Measurements from ENCODE around the gene PLEKHG4.

Gene PLEKHG4

GRCh38 chr16:67265834-67266233 is 13.5 kb upstream of the PLEKHG4 start:
- H3K36me3 ChIP-seq (ENCODE audit: control insufficient read depth in 1 of 2, insufficient read depth in 2 of 2, low read length in 2 of 2), result no peaks in the 10 kb centered on the region
- WGBS (ENCODE audit: extremely low coverage, insufficient coverage, insufficient read length), result no CpG with 5 or more reads among the region's 8 CpGs

GRCh38 chr16:67268136-67268579 is 11.2 kb upstream of the PLEKHG4 start:
- Histone ChIP-seq H3K36me3 (ENCODE audit: control insufficient read depth in 1 of 2, insufficient read depth in 2 of 2, low read length in 2 of 2) (no peaks in the 10 kb centered on the region), H3K4me1 (ENCODE audit: control insufficient read depth in 1 of 2, insufficient read depth in 2 of 2, low read length in 2 of 2) (no peaks in the 10 kb centered on the region), H4K12ac (ENCODE audit: low read depth, low read length) (no peak overlapping the region), H3K4ac (ENCODE audit: low read depth, low read length) (no peak overlapping the region), H3K23ac (ENCODE audit: low read length) (no peak overlapping the region), H3K4me2 (ENCODE audit: low read length) (no peak overlapping the region), H2BK12ac (ENCODE audit: low read length) (no peak overlapping the region), H4K8ac (ENCODE audit: low read depth, low read length) (no peak overlapping the region), H2BK5ac (ENCODE audit: low read depth, low read length, poor library complexity) (no peak overlapping the region), H3K18ac (ENCODE audit: low read length) (no peak overlapping the region), H3K27me3 (ENCODE audit: insufficient read depth, low read length) (no peaks in the 10 kb centered on the region), H3K27ac (ENCODE audit: low read depth, low read length) (no peak overlapping the region), H4K91ac (ENCODE audit: low read depth, low read length) (no peak overlapping the region), H3K4me3 (ENCODE audit: low read depth, low read length) (no peak overlapping the region), H3K9me3 (ENCODE audit: insufficient read depth, low read depth, low read length) (no peaks in the 10 kb centered on the region), H2AFZ (ENCODE audit: insufficient read depth, low read length, poor library complexity) (no peak overlapping the region), H3K14ac (ENCODE audit: low read length) (no peak overlapping the region), H2AK5ac (ENCODE audit: low read length) (no peak overlapping the region), H3K79me2 (ENCODE audit: control insufficient read depth, insufficient read depth, low read length, poor library complexity) (no peaks in the 10 kb centered on the region), H3K9ac (ENCODE audit: low read length) (no peak overlapping the region), H3K79me1 (ENCODE audit: low read length) (no peaks in the 10 kb centered on the region), H2BK120ac (ENCODE audit: insufficient read depth, low read length, poor library complexity) (no peak overlapping the region)
- DNase-seq, result peak; percentile 70 to 73
- WGBS (ENCODE audit: extremely low coverage, insufficient coverage, insufficient read length), result no CpG with 5 or more reads among the region's 5 CpGs

More at GRCh38 chr16:67265834-67266233, 13.5 kb upstream of the PLEKHG4 start:
- Histone ChIP-seq H3K9me3 (ENCODE audit: insufficient read depth, low read depth, low read length) (no peaks in the 10 kb centered on the region), H3K4me3 (ENCODE audit: low read depth, low read length) (no peak overlapping the region), H3K4me2 (ENCODE audit: low read length) (no peak overlapping the region), H2AK5ac (ENCODE audit: low read length) (no peak overlapping the region), H2BK5ac (ENCODE audit: low read depth, low read length, poor library complexity) (no peak overlapping the region), H2BK120ac (ENCODE audit: insufficient read depth, low read length, poor library complexity) (no peak overlapping the region), H3K14ac (ENCODE audit: low read length) (no peak overlapping the region), H3K4me1 (ENCODE audit: control insufficient read depth in 1 of 2, insufficient read depth in 2 of 2, low read length in 2 of 2) (no peaks in the 10 kb centered on the region), H3K79me1 (ENCODE audit: low read length) (no peaks in the 10 kb centered on the region), H2AFZ (ENCODE audit: insufficient read depth, low read length, poor library complexity) (no peak overlapping the region), H3K27me3 (ENCODE audit: insufficient read depth, low read length) (peaks cover 2% of the 10 kb centered on the region), H3K9ac (ENCODE audit: low read length) (no peak overlapping the region), H4K12ac (ENCODE audit: low read depth, low read length) (no peak overlapping the region), H3K23ac (ENCODE audit: low read length) (no peak overlapping the region), H3K27ac (ENCODE audit: low read depth, low read length) (no peak overlapping the region), H3K79me2 (ENCODE audit: control insufficient read depth, insufficient read depth, low read length, poor library complexity) (no peaks in the 10 kb centered on the region), H3K18ac (ENCODE audit: low read length) (no peak overlapping the region), H4K91ac (ENCODE audit: low read depth, low read length) (no peak overlapping the region), H3K4ac (ENCODE audit: low read depth, low read length) (no peak overlapping the region), H4K8ac (ENCODE audit: low read depth, low read length) (no peak overlapping the region), H2BK12ac (ENCODE audit: low read length) (no peak overlapping the region)
- no peak for DNase-seq

- no peaks in the 10 kb centered on the region for H3K79me2 ChIP-seq (ENCODE audit: control insufficient read depth, insufficient read depth, low read length, poor library complexity)
- no CpG with 5 or more reads among the region's 5 CpGs for WGBS (ENCODE audit: extremely low coverage, insufficient coverage, insufficient read length)
These were observed 9.6 kb upstream of the PLEKHG4 start for GRCh38 chr16:67269766-67270165.

GRCh38 chr16:67270931-67271338 is 8.4 kb upstream of the PLEKHG4 start:
- WGBS (ENCODE audit: extremely low coverage, insufficient coverage, insufficient read length), result no CpG with 5 or more reads among the region's 11 CpGs
- no peak for DNase-seq
- Histone ChIP-seq H3K9me3 (ENCODE audit: insufficient read depth, low read depth, low read length) (no peaks in the 10 kb centered on the region), H2AK5ac (ENCODE audit: low read length) (no peak overlapping the region), H3K23ac (ENCODE audit: low read length) (no peak overlapping the region), H3K4me3 (ENCODE audit: low read depth, low read length) (peak overlapping the region; percentile 25), H2AFZ (ENCODE audit: insufficient read depth, low read length, poor library complexity) (no peak overlapping the region), H3K27me3 (ENCODE audit: insufficient read depth, low read length) (no peaks in the 10 kb centered on the region), H2BK5ac (ENCODE audit: low read depth, low read length, poor library complexity) (no peak overlapping the region), H3K79me1 (ENCODE audit: low read length) (no peaks in the 10 kb centered on the region), H3K9ac (ENCODE audit: low read length) (no peak overlapping the region), H4K91ac (ENCODE audit: low read depth, low read length) (no peak overlapping the region), H3K4me1 (ENCODE audit: control insufficient read depth in 1 of 2, insufficient read depth in 2 of 2, low read length in 2 of 2) (no peaks in the 10 kb centered on the region), H3K14ac (ENCODE audit: low read length) (no peak overlapping the region), H2BK120ac (ENCODE audit: insufficient read depth, low read length, poor library complexity) (no peak overlapping the region), H4K8ac (ENCODE audit: low read depth, low read length) (no peak overlapping the region), H4K12ac (ENCODE audit: low read depth, low read length) (no peak overlapping the region), H3K27ac (ENCODE audit: low read depth, low read length) (no peak overlapping the region), H3K4ac (ENCODE audit: low read depth, low read length) (no peak overlapping the region), H3K36me3 (ENCODE audit: control insufficient read depth in 1 of 2, insufficient read depth in 2 of 2, low read length in 2 of 2) (no peaks in the 10 kb centered on the region), H3K79me2 (ENCODE audit: control insufficient read depth, insufficient read depth, low read length, poor library complexity) (no peaks in the 10 kb centered on the region), H3K18ac (ENCODE audit: low read length) (no peak overlapping the region), H3K4me2 (ENCODE audit: low read length) (no peak overlapping the region), H2BK12ac (ENCODE audit: low read length) (no peak overlapping the region)

More at GRCh38 chr16:67269766-67270165, 9.6 kb upstream of the PLEKHG4 start:
- Histone ChIP-seq H3K18ac (ENCODE audit: low read length) (no peak overlapping the region), H3K9me3 (ENCODE audit: insufficient read depth, low read depth, low read length) (no peaks in the 10 kb centered on the region), H3K4ac (ENCODE audit: low read depth, low read length) (no peak overlapping the region), H2AK5ac (ENCODE audit: low read length) (no peak overlapping the region), H4K8ac (ENCODE audit: low read depth, low read length) (no peak overlapping the region), H4K12ac (ENCODE audit: low read depth, low read length) (no peak overlapping the region), H4K91ac (ENCODE audit: low read depth, low read length) (no peak overlapping the region), H2BK5ac (ENCODE audit: low read depth, low read length, poor library complexity) (no peak overlapping the region), H3K36me3 (ENCODE audit: control insufficient read depth in 1 of 2, insufficient read depth in 2 of 2, low read length in 2 of 2) (no peaks in the 10 kb centered on the region), H3K14ac (ENCODE audit: low read length) (no peak overlapping the region), H3K79me1 (ENCODE audit: low read length) (no peaks in the 10 kb centered on the region), H3K9ac (ENCODE audit: low read length) (no peak overlapping the region), H3K23ac (ENCODE audit: low read length) (no peak overlapping the region), H3K4me1 (ENCODE audit: control insufficient read depth in 1 of 2, insufficient read depth in 2 of 2, low read length in 2 of 2) (no peaks in the 10 kb centered on the region), H3K27me3 (ENCODE audit: insufficient read depth, low read length) (no peaks in the 10 kb centered on the region), H2AFZ (ENCODE audit: insufficient read depth, low read length, poor library complexity) (no peak overlapping the region), H3K4me2 (ENCODE audit: low read length) (no peak overlapping the region), H3K27ac (ENCODE audit: low read depth, low read length) (no peak overlapping the region), H3K4me3 (ENCODE audit: low read depth, low read length) (no peak overlapping the region), H2BK12ac (ENCODE audit: low read length) (no peak overlapping the region), H2BK120ac (ENCODE audit: insufficient read depth, low read length, poor library complexity) (no peak overlapping the region)
- peak; percentile 39 to 43 for DNase-seq

Data from trophoblast cell (in vitro differentiated cells and primary cell).